HG03354 (cell line): ENCODE results near the gene CEP126.
"Not testable (repeated sequence)": the region's sequence is repeated elsewhere in the genome, so short reads cannot be mapped to it uniquely, and the experiment has no call there.

Source experiments
- ATAC-seq: cut with Tn5 transposase; IDR thresholded peaks from one replicate; pipeline ENCODE4 v1.9.1; 2021; ENCODE audit warnings: mild to moderate bottlenecking; ENCODE audit not compliant: unreplicated experiment, poor library complexity, severe bottlenecking

CEP126 gene

GRCh38 chr11:101920992-101921391 lies 6.2 kb downstream of the CEP126 start:
- ATAC-seq, result no peak

DNA sequence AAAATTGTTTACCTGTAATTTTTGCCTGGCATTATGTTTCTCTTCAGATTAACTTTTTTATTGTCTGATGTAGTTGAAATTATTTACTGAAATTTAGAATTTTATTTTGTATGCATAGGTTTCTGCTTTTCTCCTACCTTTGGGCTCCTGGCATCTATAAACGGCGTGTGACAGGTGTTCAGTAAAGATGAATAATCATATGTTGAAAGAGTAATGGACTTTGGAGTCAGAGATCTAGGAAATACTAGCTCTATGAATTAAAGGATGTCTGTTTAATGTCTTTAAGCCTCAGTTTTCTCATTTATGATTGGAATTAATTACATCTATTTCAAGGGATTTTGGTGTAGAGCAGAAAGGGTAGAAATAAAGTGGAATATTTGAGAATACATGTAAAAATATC lies 8.7 kb downstream of the CEP126 start:
- ATAC-seq, result no peak

GRCh38 chr11:101929294-101929915 lies 14.6 kb downstream of the CEP126 start:
- ATAC-seq, result no peak

DNA sequence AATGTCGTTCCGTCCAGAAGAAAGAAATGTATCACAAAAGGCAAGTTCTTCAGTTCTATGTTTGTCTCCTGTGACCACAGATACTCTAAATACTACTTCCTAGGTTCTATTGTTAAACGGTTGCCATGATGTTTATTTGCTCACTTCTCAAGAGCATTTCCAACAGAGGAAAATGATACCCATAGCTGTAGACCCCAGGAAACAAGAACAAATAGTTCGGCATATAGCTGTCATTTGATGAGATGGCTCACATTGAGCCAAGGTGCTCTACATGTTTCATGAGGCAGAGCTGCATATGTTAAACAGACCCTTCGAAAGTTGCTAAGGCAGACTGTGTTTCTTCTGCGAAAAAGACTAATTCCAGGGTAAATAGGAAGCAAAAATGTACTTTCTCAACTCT lies 16.9 kb downstream of the CEP126 start:
- no peak for ATAC-seq

DNA sequence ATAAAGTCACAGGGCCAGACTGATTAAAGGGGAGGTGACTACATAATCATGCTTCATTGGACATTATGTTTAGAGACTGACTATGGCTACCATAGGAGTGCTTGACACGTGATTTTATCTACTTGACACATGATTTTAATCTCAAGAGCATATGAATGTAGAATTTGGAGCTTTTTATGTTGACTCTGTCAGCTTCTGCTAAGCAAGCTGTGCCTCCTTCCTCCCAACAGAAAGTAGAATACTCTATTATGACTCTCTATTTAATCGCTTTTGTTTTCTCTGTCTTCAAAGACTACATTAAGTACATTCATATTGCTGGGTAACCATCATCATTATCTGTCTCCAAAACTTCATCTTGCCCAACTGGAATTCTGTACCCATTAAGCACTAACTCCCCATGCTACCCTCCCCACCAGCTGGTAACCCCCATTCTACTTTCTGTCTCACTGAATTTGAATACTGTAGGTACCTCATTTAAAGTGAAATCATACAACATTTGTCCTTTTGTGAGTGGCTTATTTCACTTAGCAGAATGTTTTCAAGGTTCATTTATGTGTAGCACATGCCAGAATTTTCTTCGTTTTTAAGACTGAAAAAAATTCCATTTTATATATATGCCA lies 26.2 kb downstream of the CEP126 start:
- no peak for ATAC-seq

- no peak for ATAC-seq
These were observed 30.1 kb downstream of the CEP126 start for GRCh38 chr11:101944923-101945322.

DNA sequence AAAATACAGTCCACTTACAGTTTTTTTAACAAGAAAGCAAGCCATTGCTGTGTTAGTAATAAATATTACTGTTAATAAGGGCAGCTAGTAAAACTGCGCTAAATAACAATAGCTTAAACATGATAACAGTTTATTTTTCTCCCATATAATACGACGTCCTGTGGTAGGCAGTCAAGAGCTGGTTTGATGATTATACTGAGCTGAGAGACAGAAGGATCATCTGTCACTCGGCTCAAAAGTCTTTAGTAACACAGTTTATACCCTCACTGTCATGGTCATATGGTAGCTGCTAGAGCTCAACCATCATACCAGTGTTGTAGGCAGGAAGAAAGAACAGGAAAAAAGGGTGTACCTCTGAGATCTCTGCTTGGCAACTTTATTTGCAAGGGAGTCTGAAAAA lies 30.6 kb downstream of the CEP126 start:
- no peak for ATAC-seq

DNA sequence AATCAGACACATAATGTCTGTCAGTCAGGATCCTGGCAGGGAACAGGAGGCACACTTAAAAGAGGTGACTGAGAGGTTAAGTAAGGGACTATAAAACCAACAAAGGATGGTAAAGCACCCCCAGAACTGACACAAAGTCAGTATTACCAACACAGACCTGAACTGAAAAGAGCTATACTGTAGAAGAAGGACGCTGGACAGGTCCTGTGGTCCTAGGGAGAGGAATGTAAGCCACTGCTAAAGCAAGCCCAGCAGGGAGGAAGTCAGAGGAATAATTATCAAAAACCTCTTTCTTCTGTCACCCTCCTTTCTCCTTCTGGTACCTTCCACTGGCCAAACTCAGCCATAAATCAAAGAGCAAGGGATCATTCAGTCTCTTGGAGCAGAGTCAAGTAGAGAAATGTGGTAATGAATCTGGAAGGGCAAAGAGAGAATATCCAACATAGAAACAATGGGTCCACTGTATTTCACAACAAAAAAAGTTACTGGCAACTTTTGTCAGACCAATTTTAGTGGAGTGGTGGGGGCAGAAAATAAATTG lies 34.9 kb downstream of the CEP126 start:
- no peak for ATAC-seq

- ATAC-seq, result no peak
These were observed 40.5 kb downstream of the CEP126 start for GRCh38 chr11:101955278-101955677.

DNA sequence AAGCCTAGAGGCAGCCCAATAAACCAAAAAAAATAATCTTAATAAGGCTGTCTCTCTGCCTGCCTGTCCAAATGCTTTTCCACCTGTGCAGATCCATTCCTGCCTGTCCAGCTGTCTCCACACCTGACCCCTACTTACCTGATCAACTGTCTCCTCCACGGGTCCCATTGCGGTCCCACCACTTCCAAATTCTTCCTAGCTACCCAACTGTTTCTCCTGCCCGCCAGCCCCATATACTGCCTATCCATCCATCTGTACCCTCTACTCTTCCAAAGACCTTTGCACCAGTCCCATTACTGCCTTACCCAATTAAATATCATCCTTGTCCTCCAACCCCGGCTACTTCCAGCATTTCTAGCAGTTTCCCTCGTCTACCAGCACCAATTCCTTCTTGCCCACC lies 40.9 kb downstream of the CEP126 start:
- ATAC-seq, result no peak

DNA sequence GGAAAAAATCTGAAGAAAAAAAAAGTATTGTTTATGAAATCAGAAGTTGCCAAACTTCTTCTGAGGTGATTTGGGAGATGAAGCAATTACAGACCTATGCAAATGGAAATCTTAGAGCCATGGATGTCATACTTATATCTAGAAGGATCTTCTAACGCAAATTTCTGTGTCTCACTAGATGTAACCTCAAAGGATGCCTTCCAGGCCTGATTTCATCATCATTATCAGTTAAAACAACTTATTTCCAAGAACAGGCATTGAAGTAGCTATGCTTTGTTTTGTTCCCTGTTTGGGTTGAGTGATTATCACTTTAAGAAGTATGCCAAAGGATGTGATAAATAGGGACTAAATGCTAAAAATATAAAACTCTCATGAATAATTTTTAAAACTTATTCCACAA lies 45.4 kb downstream of the CEP126 start:
- ATAC-seq, result no peak

DNA sequence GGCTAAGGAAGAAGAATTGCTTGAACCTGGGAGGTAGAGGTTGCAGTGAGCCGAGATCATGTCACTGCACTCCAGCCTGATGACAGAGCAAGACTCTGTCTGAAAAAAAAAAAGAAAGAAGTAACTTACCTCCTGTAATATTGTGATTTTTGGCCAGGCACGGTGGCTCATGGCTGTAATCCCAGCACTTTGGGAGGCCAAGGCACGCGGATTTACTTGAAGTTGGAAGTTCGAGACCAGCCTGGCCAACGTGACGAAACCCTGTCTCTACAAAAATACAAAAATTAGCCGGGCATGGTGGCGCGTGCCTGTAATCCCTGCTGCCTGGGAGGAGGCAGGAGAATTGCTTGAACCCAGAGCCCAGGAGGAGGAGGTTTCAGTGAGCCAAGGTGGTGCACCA lies 49.4 kb downstream of the CEP126 start:
- ATAC-seq, result not testable (repeated sequence)

- no peak for ATAC-seq
These were observed 59.4 kb downstream of the CEP126 start for GRCh38 chr11:101974255-101974654.

- ATAC-seq, result no peak
These were observed 60.0 kb downstream of the CEP126 start for GRCh38 chr11:101974771-101975170.

- no peak for ATAC-seq
These were observed 60.9 kb downstream of the CEP126 start for GRCh38 chr11:101975734-101976133.

GRCh38 chr11:101987370-101987769 lies 72.6 kb downstream of the CEP126 start:
- no peak for ATAC-seq

- ATAC-seq, result no peak
These were observed 78.4 kb downstream of the CEP126 start for GRCh38 chr11:101993172-101993571.

GRCh38 chr11:101994052-101994469 lies 79.3 kb downstream of the CEP126 start:
- not testable (repeated sequence) for ATAC-seq

GRCh38 chr11:101996111-101996510 lies 81.3 kb downstream of the CEP126 start:
- no peak for ATAC-seq

DNA sequence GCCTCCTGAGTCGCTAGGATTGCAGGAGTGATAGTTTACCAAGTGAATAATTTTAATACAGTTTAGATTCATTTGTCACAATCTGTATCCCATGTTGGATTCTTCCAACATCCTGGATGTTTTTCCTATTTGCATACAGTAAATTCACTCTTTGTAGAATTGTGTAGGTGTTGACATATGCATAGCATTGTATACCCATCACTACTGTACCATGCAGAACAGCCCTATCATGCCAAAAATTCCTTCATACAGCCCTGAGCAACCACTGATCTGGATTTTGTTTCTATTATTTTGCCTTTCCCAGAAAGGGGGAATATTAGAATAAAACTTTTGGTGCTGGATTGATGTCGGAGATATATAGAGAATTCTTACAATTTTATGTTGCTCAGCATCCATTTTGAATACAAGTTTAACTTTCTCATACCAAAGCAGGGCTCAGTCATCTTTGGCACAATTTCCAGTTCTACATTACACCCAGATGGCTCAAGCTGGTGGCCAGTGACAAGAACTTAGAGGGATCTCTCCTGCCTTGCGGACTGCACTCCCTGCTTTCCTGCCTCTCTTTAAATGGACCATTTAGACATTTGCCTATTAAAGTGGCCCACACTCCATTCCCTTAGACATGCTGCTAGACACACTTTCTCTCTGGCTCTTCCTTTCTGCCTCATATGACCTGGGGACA lies 87.0 kb downstream of the CEP126 start:
- ATAC-seq, result no peak

DNA sequence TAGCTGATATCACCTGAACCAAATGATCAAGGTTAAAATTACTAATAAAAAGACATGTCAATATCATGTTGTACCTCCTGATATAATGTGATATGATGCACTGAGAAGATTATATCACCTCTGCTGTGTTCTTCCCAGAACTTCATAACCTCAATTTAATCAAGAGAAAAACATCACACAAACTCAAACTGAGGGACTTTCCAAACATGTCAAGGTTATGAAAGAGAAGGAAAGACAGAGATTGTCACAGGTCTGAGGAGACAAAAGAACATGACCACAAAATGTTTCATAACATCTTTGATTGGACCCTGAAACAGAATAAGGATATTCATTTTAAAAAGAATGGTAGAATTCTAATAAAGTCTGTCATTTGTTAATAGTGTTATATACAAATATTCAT lies 89.4 kb downstream of the CEP126 start:
- ATAC-seq, result no peak
